Measurements from ENCODE around the gene ST3GAL4. TPM values are rescaled to one million over a fixed set of nuclear protein-coding genes. Genes with fewer than 3 reads are reported as not detected.

Gene ST3GAL4
- total RNA-seq, 1 donor from 2014 or later, result 73.1 TPM

DNA sequence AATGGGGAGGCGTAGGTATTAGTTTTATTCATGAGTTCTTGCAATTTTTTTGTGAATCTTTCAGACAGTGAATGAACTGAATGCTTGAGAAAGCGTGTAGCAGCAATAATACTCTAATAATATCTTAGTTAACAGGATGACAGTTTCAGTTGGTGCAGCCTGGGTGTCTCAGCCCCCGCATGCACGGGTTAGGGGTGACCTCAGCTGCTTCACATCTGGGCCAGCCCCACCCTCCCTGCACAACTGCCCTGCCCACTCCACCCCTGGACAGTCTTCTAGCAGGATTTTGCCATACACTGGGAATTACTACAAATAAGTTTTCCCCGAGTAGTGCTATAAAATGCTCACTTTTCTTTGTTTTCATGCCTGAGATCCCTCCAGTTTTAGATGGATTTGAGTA, 83.2 kb downstream of the ST3GAL4 start:
- DNase-seq (ENCODE audit: extremely low spot score, unreplicated experiment), result no peak
- no peaks in the 10 kb centered on the region for H3K36me3 Mint-ChIP-seq (ENCODE audit: unreplicated experiment)
- H3K4me3 Mint-ChIP-seq (ENCODE audit: unreplicated experiment), result no peak overlapping the region

DNA sequence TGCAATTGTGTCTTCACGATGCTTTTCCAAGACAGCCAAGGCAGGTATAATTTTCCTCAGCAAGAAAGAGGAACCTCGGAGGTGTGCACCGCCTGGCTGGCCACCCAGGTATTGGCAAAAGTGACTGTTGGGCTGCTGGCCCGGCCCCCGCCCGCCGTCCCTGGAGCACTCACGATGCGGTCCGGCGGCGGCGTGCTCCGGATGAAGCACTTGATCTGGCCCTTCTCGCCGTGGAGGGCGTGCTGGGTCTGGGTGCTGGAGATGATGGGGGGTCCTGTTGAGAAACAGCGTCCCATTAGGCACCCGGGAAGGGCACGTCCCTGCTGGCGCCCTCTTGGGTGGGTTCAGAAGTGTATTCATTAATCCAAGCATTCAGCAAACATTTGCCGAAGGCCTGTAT, 84.8 kb downstream of the ST3GAL4 start:
- no peak for DNase-seq (ENCODE audit: extremely low spot score, unreplicated experiment)
- TF ChIP-seq, protein P1, sequence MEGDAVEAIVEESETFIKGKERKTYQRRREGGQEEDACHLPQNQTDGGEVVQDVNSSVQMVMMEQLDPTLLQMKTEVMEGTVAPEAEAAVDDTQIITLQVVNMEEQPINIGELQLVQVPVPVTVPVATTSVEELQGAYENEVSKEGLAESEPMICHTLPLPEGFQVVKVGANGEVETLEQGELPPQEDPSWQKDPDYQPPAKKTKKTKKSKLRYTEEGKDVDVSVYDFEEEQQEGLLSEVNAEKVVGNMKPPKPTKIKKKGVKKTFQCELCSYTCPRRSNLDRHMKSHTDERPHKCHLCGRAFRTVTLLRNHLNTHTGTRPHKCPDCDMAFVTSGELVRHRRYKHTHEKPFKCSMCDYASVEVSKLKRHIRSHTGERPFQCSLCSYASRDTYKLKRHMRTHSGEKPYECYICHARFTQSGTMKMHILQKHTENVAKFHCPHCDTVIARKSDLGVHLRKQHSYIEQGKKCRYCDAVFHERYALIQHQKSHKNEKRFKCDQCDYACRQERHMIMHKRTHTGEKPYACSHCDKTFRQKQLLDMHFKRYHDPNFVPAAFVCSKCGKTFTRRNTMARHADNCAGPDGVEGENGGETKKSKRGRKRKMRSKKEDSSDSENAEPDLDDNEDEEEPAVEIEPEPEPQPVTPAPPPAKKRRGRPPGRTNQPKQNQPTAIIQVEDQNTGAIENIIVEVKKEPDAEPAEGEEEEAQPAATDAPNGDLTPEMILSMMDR (IDR thresholded peaks at IDR 0.05), result no peak
- Mint-ChIP-seq H3K4me3 (ENCODE audit: unreplicated experiment) (no peak overlapping the region), H3K36me3 (ENCODE audit: unreplicated experiment) (no peaks in the 10 kb centered on the region), H3K27ac (ENCODE audit: unreplicated experiment) (no peak overlapping the region), H3K4me1 (ENCODE audit: unreplicated experiment) (peaks cover 5% of the 10 kb centered on the region), H3K9me3 (ENCODE audit: unreplicated experiment) (no peaks in the 10 kb centered on the region), H3K27me3 (ENCODE audit: unreplicated experiment) (no peaks in the 10 kb centered on the region)

More for the DNA sequence above, 83.2 kb downstream of the ST3GAL4 start:
- Mint-ChIP-seq H3K27me3 (ENCODE audit: unreplicated experiment) (no peaks in the 10 kb centered on the region), H3K9me3 (ENCODE audit: unreplicated experiment) (no peaks in the 10 kb centered on the region), H3K4me1 (ENCODE audit: unreplicated experiment) (peaks cover 19% of the 10 kb centered on the region), H3K27ac (ENCODE audit: unreplicated experiment) (no peak overlapping the region)
- TF ChIP-seq, protein P1 (IDR thresholded peaks at IDR 0.05), result no peak

DNA sequence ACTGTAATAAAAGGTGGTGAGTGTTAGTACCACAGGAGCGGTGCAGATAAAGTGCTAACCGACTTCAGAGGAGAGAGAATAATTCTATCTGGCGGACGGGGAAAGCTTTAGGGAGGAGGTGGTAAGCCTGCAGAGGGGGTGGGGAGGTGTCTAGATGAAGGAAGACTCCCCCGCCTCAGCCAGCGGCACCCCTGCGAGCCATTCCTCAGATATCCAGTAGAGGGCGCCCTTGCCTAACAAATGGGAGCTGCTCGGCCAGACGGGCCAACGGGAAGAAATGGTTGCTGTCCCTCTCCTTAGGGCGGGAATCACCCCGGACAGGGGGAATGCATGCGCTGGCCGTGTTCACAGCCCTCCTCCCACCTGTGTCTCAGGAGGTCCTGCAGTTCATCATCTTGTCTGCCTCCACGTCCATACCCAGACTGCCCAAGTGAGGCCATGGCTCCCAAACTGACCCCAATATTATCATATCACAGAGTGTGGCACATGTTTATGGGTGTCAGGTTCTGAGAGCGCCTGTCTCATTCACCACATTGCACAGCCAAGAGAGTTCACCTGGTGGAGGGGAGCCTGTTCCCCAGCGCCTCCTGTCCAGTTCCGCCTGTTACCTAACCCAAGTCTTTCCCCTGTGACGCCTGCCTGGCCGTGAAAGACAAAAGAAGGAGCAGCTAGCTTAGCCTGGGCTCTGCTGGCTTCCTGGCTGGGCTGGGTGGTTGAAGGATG, 85.5 kb downstream of the ST3GAL4 start:
- Mint-ChIP-seq H3K27ac (ENCODE audit: unreplicated experiment) (no peak overlapping the region), H3K9me3 (ENCODE audit: unreplicated experiment) (no peaks in the 10 kb centered on the region), H3K27me3 (ENCODE audit: unreplicated experiment) (no peaks in the 10 kb centered on the region), H3K4me3 (ENCODE audit: unreplicated experiment) (no peak overlapping the region), H3K4me1 (ENCODE audit: unreplicated experiment) (peaks cover 5% of the 10 kb centered on the region), H3K36me3 (ENCODE audit: unreplicated experiment) (no peaks in the 10 kb centered on the region)
- TF ChIP-seq, protein P1 (IDR thresholded peaks at IDR 0.05), result peak; percentile 96
- DNase-seq (ENCODE audit: extremely low spot score, unreplicated experiment), result peak; percentile 94

DNA sequence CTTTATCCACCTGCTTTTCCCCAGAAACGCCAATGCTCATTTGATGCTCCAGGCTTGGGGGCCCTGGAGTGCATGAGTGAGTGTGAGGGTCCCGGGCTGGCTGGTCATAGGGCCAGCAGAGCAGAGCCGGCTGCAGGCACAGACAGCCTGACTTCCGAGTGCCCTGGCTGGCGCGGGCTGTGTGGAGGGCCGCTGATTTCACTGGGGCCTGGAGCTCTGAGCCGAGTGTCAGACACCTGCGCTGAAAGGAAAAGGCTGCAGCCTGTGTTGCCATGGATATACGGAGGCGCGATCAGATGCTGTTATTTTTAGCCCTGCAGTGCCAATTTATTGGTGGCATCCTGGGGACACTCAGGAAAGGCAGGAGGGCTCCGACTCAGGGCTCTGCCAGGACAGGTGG, 87.6 kb downstream of the ST3GAL4 start:
- no peaks in the 10 kb centered on the region for H3K9me3 Mint-ChIP-seq (ENCODE audit: unreplicated experiment)
- DNase-seq (ENCODE audit: extremely low spot score, unreplicated experiment), result no peak
- no peak overlapping the region for H3K4me3 Mint-ChIP-seq (ENCODE audit: unreplicated experiment)
- H3K27me3 Mint-ChIP-seq (ENCODE audit: unreplicated experiment), result no peaks in the 10 kb centered on the region
- no peaks in the 10 kb centered on the region for H3K36me3 Mint-ChIP-seq (ENCODE audit: unreplicated experiment)
- TF ChIP-seq, protein P1 (IDR thresholded peaks at IDR 0.05), result no peak
- no peak overlapping the region for H3K27ac Mint-ChIP-seq (ENCODE audit: unreplicated experiment)
- H3K4me1 Mint-ChIP-seq (ENCODE audit: unreplicated experiment), result peaks cover 5% of the 10 kb centered on the region

DNA sequence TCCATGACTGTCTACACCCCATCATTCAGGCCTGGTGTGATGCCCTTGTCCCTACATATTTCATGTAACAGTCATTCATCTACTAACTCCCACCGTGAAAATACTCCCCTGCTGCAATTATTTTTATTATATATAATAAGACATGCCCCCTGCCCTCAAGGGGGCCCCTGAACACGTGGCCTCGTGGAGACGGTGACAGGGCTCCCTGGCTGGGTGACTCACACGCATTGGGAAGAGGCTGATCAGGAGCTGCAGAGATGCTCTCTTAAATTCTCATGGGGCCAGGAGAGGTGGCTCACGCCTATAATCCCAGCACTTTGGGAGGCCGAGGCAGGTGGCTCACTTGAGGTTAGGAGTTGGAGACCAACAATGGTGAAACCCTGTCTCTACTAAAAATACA, 88.6 kb downstream of the ST3GAL4 start:
- DNase-seq (ENCODE audit: extremely low spot score, unreplicated experiment), result no peak
- no peak overlapping the region for H3K4me3 Mint-ChIP-seq (ENCODE audit: unreplicated experiment)
- H3K27me3 Mint-ChIP-seq (ENCODE audit: unreplicated experiment), result no peaks in the 10 kb centered on the region
- H3K27ac Mint-ChIP-seq (ENCODE audit: unreplicated experiment), result no peak overlapping the region
- no peaks in the 10 kb centered on the region for H3K36me3 Mint-ChIP-seq (ENCODE audit: unreplicated experiment)
- H3K9me3 Mint-ChIP-seq (ENCODE audit: unreplicated experiment), result no peaks in the 10 kb centered on the region
- peaks cover 5% of the 10 kb centered on the region for H3K4me1 Mint-ChIP-seq (ENCODE audit: unreplicated experiment)
- TF ChIP-seq, protein P1 (IDR thresholded peaks at IDR 0.05), result no peak
